Endothelial cell (in vitro differentiated cells): ENCODE data around the gene ECEL1. TPM values are rescaled to one million over a fixed set of nuclear protein-coding genes. Genes with fewer than 3 reads are reported as not detected.
"Not testable (repeated sequence)": the region's sequence is repeated elsewhere in the genome, so short reads cannot be mapped to it uniquely, and the experiment has no call there.

Experiments
- DNase-seq: peaks from one replicate; pipeline ENCODE4 v3.0.0; 2021; ENCODE audit warnings: low spot score
- H3K27ac Mint-ChIP-seq: one replicate; pipeline ENCODE4 v1.8.0; 2021; ENCODE audit warnings: mixed read lengths, inconsistent platforms; ENCODE audit not compliant: unreplicated experiment
- H3K27me3 Mint-ChIP-seq: one replicate; pipeline ENCODE4 v1.8.0; 2021; ENCODE audit warnings: mild to moderate bottlenecking, moderate library complexity, mixed read lengths, inconsistent platforms; ENCODE audit not compliant: unreplicated experiment
- H3K36me3 Mint-ChIP-seq: one replicate; pipeline ENCODE4 v1.8.0; 2021; ENCODE audit warnings: mild to moderate bottlenecking, low read depth, mixed read lengths, inconsistent platforms; ENCODE audit not compliant: unreplicated experiment
- H3K4me1 Mint-ChIP-seq: one replicate; pipeline ENCODE4 v1.8.0; 2021; ENCODE audit warnings: mild to moderate bottlenecking, mixed read lengths, inconsistent platforms; ENCODE audit not compliant: unreplicated experiment
- H3K4me3 Mint-ChIP-seq: one replicate; pipeline ENCODE4 v1.8.0; 2021; ENCODE audit warnings: mild to moderate bottlenecking, mixed read lengths, inconsistent platforms; ENCODE audit not compliant: unreplicated experiment
- H3K9me3 Mint-ChIP-seq: one replicate; pipeline ENCODE4 v1.8.0; 2021; ENCODE audit warnings: mixed read lengths, inconsistent platforms; ENCODE audit not compliant: unreplicated experiment
- CTCF ChIP-seq: fragments of 200-600 bp; sonication (generic); IDR thresholded peaks from one replicate; pipeline ENCODE4 v1.5.0; 2021; ENCODE audit warnings: antibody characterized with exemption; ENCODE audit not compliant: unreplicated experiment
- total RNA-seq: library from RNA; stranded (reverse); fragmentation: NEBNext Ultra II Directional; extraction: Animal tissue kit (Norgen Biotek cat#: 25700); gene quantifications from one replicate; pipeline ENCODE4 v1.2.1, GENCODE V29; 2021; ENCODE audit not compliant: unreplicated experiment

Gene ECEL1
- total RNA-seq, 1 donor from 2014 or later = not detected

GRCh38 chr2:232441147-232441651 lies 46.4 kb downstream of the ECEL1 start:
- peaks cover 11% of the 10 kb centered on the region for H3K27me3 Mint-ChIP-seq
- TF ChIP-seq CTCF = no peak
- H3K4me3 Mint-ChIP-seq = no peak overlapping the region
- H3K4me1 Mint-ChIP-seq = no peaks in the 10 kb centered on the region
- H3K36me3 Mint-ChIP-seq = no peaks in the 10 kb centered on the region
- H3K9me3 Mint-ChIP-seq = no peaks in the 10 kb centered on the region
- DNase-seq = no peak
- H3K27ac Mint-ChIP-seq = no peak overlapping the region

GRCh38 chr2:232440220-232441018 lies 47.2 kb downstream of the ECEL1 start:
- H3K9me3 Mint-ChIP-seq, H3K4me3 Mint-ChIP-seq, H3K4me1 Mint-ChIP-seq, H3K36me3 Mint-ChIP-seq, H3K27ac Mint-ChIP-seq: not testable (repeated sequence)
- peak; percentile 93 for TF ChIP-seq CTCF
- DNase-seq = peak; percentile 97
- H3K27me3 Mint-ChIP-seq = peaks cover 13% of the 10 kb centered on the region

- peaks cover 15% of the 10 kb centered on the region for H3K27me3 Mint-ChIP-seq
- no peak for DNase-seq
- no peak overlapping the region for H3K4me3 Mint-ChIP-seq
- H3K4me1 Mint-ChIP-seq = no peaks in the 10 kb centered on the region
- no peak overlapping the region for H3K27ac Mint-ChIP-seq
- TF ChIP-seq CTCF = peak; percentile 44
- no peaks in the 10 kb centered on the region for H3K36me3 Mint-ChIP-seq
- no peaks in the 10 kb centered on the region for H3K9me3 Mint-ChIP-seq
Observed at GRCh38 chr2:232439758-232440135, 47.9 kb downstream of the ECEL1 start.

- Mint-ChIP-seq H3K4me1 (no peaks in the 10 kb centered on the region), H3K36me3 (no peaks in the 10 kb centered on the region), H3K27me3 (peaks cover 15% of the 10 kb centered on the region), H3K9me3 (no peaks in the 10 kb centered on the region), H3K27ac (no peak overlapping the region), H3K4me3 (no peak overlapping the region)
- peak; percentile 56 for DNase-seq
- TF ChIP-seq CTCF = peak; percentile 68
Observed at GRCh38 chr2:232438951-232439757, 48.5 kb downstream of the ECEL1 start.
